Measurements from ENCODE around the gene IQCE.

Gene IQCE

DNA sequence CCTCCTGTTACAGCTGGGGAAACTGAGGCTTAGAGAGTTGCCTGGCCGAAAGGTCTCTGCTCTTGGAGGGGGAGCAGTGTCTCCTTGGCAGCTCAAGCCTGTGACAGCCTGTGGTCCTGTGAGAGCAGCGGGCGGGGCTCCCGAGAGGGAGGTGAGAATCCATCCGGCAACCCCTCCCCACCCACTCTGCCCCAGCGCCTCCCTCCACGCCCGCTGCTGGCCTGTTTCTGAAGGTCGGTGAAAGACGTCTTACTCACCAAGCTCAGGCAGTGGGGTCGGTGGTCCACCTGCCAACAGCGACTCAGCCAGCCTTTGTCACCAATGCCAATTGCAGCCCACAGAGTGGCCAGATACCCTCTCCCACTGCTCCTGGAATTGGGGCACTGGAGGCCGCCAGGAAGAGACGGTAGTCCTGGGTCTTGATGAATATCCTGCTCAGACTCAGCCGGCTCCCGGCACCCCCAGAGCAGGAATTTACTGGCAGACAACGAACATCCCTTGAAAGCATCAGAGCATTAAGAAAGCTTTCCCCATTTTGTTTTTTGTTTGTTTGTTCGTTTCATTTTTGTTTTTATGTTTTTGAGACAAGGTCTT lies 65.6 kb downstream of the IQCE start:
- H3K36me3 ChIP-seq (ENCODE audit: control insufficient read depth, low read length) = no peaks in the 10 kb centered on the region
- no peak overlapping the region for H3K4me3 ChIP-seq (ENCODE audit: low read length)
- H3K9me2 ChIP-seq (replicated peaks; ENCODE audit: control insufficient read depth, low read length) = no peaks in the 10 kb centered on the region
- no peaks in the 10 kb centered on the region for H3F3A ChIP-seq (ENCODE audit: control insufficient read depth, insufficient read depth)
- no peak overlapping the region for H3K4me2 ChIP-seq (ENCODE audit: low read length)
- H4K20me1 ChIP-seq (ENCODE audit: control insufficient read depth, insufficient read depth, low read depth, low read length) = no peaks in the 10 kb centered on the region
- TF ChIP-seq EZH2phosphoT487 (IDR thresholded peaks at IDR 0.05; ENCODE audit: borderline replicate concordance, low read length) = no peak
- TF ChIP-seq, protein P1, sequence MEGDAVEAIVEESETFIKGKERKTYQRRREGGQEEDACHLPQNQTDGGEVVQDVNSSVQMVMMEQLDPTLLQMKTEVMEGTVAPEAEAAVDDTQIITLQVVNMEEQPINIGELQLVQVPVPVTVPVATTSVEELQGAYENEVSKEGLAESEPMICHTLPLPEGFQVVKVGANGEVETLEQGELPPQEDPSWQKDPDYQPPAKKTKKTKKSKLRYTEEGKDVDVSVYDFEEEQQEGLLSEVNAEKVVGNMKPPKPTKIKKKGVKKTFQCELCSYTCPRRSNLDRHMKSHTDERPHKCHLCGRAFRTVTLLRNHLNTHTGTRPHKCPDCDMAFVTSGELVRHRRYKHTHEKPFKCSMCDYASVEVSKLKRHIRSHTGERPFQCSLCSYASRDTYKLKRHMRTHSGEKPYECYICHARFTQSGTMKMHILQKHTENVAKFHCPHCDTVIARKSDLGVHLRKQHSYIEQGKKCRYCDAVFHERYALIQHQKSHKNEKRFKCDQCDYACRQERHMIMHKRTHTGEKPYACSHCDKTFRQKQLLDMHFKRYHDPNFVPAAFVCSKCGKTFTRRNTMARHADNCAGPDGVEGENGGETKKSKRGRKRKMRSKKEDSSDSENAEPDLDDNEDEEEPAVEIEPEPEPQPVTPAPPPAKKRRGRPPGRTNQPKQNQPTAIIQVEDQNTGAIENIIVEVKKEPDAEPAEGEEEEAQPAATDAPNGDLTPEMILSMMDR (IDR thresholded peaks at IDR 0.05; ENCODE audit: low read depth, low read length, poor library complexity, severe bottlenecking) = no peak
- H3K27ac ChIP-seq (ENCODE audit: low read depth, low read length) = no peak overlapping the region
- H3K9me3 ChIP-seq (ENCODE audit: control insufficient read depth, insufficient read depth, low read length) = no peaks in the 10 kb centered on the region
- H3K79me2 ChIP-seq (ENCODE audit: control insufficient read depth, low read length) = no peaks in the 10 kb centered on the region
- H3K4me1 ChIP-seq (ENCODE audit: control insufficient read depth, low read length) = peaks cover 36% of the 10 kb centered on the region
- peaks cover 24% of the 10 kb centered on the region for H3K27me3 ChIP-seq (ENCODE audit: control insufficient read depth, low read length)

DNA sequence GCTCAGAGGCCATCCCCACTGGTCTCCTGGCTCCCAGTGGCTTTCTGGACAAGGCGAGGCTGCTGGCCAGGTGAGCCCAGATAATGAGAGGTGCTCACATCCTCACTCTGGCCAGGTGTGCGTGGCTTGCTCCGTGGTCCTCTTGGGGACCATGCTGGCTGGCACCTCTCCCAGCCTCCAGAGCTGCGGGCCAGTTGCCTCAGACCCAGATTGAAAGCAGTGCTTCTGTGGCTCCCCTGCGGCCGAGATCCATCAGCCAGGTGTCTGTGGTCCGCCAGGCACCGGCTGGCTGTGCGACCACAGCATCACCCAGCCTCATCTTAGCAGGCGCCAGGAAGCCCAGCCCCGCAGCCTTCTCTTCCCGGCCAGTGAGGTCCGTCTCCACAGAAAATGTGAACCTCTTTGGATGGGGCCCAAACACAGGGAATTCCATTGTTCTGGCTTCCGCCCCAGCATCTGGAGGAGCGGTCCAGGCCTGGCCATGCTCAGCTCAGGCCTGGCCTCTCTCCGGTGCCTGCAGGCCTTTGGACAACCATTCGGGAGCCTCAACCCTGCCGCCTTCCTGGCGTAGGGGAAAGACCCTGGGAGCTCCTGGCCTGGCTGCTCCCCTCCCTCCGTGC lies 67.8 kb downstream of the IQCE start:
- Histone ChIP-seq H4K20me1 (ENCODE audit: control insufficient read depth, insufficient read depth, low read depth, low read length) (no peaks in the 10 kb centered on the region), H3K79me2 (ENCODE audit: control insufficient read depth, low read length) (no peaks in the 10 kb centered on the region), H3K4me3 (ENCODE audit: low read length) (no peak overlapping the region), H3K27ac (ENCODE audit: low read depth, low read length) (no peak overlapping the region), H3K4me1 (ENCODE audit: control insufficient read depth, low read length) (peaks cover 21% of the 10 kb centered on the region), H3K36me3 (ENCODE audit: control insufficient read depth, low read length) (no peaks in the 10 kb centered on the region), H3K4me2 (ENCODE audit: low read length) (no peak overlapping the region), H3K9me2 (replicated peaks; ENCODE audit: control insufficient read depth, low read length) (no peaks in the 10 kb centered on the region), H3F3A (ENCODE audit: control insufficient read depth, insufficient read depth) (no peaks in the 10 kb centered on the region), H3K27me3 (ENCODE audit: control insufficient read depth, low read length) (peaks cover 24% of the 10 kb centered on the region), H3K9me3 (ENCODE audit: control insufficient read depth, insufficient read depth, low read length) (no peaks in the 10 kb centered on the region)
- TF ChIP-seq, protein P1 (IDR thresholded peaks at IDR 0.05; ENCODE audit: low read depth, low read length, poor library complexity, severe bottlenecking) = no peak
- TF ChIP-seq EZH2phosphoT487 (IDR thresholded peaks at IDR 0.05; ENCODE audit: borderline replicate concordance, low read length) = no peak

DNA sequence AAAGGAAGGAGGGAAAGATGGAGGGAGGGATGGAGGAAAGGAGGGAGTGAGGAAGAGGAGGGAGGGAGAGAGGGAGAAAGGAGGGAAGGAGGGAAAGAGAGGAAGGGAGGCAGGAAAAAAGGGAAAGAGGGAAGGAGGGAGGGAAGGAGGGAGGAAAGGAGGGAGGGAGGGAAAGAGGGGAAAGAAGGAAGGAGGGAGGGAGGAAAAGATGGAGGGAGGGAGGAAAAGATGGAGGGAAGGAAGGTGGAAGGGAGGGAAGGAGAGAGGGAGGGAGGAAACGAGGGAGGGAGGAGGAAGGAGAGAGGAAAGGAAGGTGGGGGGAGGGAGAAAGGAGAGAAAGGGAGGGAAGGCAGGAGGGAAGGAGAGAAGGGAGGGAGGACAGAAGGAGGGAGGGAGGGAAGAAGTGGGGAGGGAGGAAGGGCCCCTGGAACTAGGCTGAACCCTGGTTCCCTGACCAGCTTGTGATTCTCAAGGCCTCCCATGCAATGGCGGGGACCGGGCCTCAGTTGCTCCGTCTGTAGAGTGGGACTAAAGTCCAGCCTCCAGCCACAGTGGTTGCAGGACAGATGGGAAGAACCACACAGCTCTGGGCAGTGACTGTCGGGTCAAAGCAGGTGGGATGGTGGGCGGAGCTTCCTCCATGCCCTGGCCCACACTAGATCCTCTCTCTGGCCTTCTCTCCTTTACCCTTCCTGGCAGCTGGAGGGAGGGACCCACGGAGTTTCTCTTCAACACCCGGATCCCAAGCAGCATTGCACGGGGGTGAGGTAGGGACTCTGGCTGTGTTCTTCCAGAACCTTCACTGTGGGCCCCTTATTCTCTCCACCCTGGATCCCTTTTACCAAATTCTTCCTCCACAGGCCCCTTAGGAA lies 68.7 kb downstream of the IQCE start:
- TF ChIP-seq EZH2phosphoT487 (IDR thresholded peaks at IDR 0.05; ENCODE audit: borderline replicate concordance, low read length) = no peak
- TF ChIP-seq, protein P1 (IDR thresholded peaks at IDR 0.05; ENCODE audit: low read depth, low read length, poor library complexity, severe bottlenecking) = no peak
- Histone ChIP-seq H3K4me2 (ENCODE audit: low read length) (no peak overlapping the region), H3K27ac (ENCODE audit: low read depth, low read length) (no peak overlapping the region), H3K4me1 (ENCODE audit: control insufficient read depth, low read length) (peaks cover 17% of the 10 kb centered on the region), H3K9me2 (replicated peaks; ENCODE audit: control insufficient read depth, low read length) (no peaks in the 10 kb centered on the region), H3K27me3 (ENCODE audit: control insufficient read depth, low read length) (peaks cover 29% of the 10 kb centered on the region), H3K9me3 (ENCODE audit: control insufficient read depth, insufficient read depth, low read length) (no peaks in the 10 kb centered on the region), H4K20me1 (ENCODE audit: control insufficient read depth, insufficient read depth, low read depth, low read length) (no peaks in the 10 kb centered on the region), H3K36me3 (ENCODE audit: control insufficient read depth, low read length) (no peaks in the 10 kb centered on the region), H3F3A (ENCODE audit: control insufficient read depth, insufficient read depth) (no peaks in the 10 kb centered on the region), H3K79me2 (ENCODE audit: control insufficient read depth, low read length) (no peaks in the 10 kb centered on the region), H3K4me3 (ENCODE audit: low read length) (no peak overlapping the region)

Data from DOHH2 (cell line).